ENCODE results near the gene DLGAP1.

The DLGAP1 gene

GRCh38 chr18:3886575-3887322 is 568.4 kb downstream of the DLGAP1 start:
- peak; percentile 22 for DNase-seq

GRCh38 chr18:3885209-3885792 is 569.8 kb downstream of the DLGAP1 start:
- DNase-seq, result no peak

GRCh38 chr18:3879836-3880120 is 575.3 kb downstream of the DLGAP1 start:
- no peak for DNase-seq

- no peak for DNase-seq
These were observed 575.8 kb downstream of the DLGAP1 start for GRCh38 chr18:3879114-3879835.

DNA sequence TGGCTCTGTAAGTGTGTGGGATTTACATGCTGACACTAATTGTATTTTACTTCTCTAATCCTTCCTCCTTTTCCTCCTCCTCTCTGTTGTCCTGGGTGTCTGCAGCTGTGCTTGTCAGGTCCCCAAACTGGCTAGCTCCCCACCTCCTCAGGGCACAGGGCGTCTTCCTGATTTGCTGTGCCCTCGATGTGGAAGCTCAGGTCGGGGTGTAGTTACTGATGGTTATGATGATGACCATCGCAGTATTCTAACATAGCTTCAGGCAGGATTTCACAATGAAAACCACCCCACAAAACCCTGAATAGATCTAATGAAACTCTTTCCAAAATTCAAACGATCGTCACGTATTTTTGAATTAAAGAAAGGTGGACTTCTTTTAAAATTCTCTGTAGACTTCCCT is 576.7 kb downstream of the DLGAP1 start:
- DNase-seq, result no peak

DNA sequence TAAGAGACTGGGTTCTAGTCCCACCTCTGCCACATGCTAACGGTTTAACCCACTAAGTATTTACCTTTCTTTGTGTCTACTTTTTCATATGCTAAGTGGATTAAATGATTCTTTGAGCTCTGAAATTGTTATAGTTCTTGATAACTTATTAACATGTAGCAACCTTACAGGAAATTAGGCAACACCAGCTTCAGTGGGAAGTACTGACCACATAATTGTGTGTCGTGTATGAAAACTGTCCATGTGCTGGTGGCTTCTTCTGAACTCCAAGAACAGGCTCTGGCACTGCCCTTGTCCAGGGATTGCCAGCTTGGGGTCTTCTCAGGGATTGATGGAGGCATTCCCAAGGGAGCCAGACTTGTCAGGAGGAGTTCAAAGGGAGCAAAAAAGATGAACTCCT is 577.4 kb downstream of the DLGAP1 start:
- no peak for DNase-seq

DNA sequence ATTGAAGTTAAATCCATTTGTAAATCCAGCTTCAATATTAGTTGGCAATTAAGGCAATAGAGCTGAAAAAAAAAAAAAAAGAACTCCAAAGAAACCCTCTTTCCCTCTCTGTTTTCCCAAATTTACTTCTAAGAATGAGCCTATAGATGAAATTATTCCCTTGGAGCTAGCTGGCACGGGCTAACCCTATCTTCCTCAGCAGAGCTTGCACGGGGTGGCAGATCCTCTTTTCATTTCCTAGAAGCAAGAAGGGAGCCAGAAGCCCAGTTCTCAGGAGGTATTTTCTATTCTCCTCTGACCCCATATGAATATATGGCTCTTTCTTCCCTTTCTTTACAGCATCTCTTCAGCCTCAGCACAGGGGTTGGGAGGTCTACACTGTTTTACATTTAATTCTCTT is 579.1 kb downstream of the DLGAP1 start:
- DNase-seq, result no peak

DNA sequence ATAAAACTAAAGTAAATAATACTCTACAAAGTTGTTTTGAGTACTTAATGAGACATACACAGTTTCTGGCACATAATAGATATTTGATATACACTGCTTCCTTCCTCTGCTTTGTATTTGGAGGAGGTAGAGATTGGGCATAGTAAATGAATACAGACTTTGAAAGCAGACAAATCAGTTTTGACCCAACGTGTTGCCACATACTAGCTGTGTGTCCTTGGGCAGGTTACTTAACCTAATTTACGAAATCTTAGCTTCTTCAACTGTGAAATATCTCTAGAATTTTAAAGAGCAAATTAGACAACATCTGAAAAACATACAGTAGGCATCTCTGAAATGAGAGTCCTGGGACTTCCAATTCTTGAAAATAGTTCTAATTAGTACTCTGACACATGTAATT is 579.7 kb downstream of the DLGAP1 start:
- DNase-seq, result no peak

- DNase-seq, result no peak
These were observed 580.5 kb downstream of the DLGAP1 start for GRCh38 chr18:3874581-3874980.

- DNase-seq, result no peak
These were observed 581.0 kb downstream of the DLGAP1 start for GRCh38 chr18:3874125-3874524.

DNA sequence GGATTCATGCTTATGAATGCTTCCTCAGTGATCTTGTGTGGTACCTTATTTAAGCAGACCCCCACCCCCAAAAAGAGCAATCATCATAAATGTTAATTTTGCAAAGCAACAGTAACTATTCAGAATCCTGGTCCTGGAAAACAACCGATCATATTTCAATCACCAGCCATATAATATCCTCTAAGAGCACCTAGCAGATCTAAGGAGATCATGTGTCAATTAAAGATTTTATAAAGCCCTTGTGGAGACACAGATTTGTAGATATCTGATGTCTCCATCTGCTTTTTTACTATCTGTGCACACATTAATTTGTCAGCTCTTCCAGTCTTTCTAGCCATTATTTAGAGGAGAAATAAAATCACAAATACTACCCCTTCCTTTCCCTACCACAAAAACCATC is 581.4 kb downstream of the DLGAP1 start:
- no peak for DNase-seq

- no peak for DNase-seq
These were observed 581.9 kb downstream of the DLGAP1 start for GRCh38 chr18:3873211-3873610.

- DNase-seq, result no peak
These were observed 582.5 kb downstream of the DLGAP1 start for GRCh38 chr18:3872641-3873040.

GRCh38 chr18:3871687-3872086 is 583.4 kb downstream of the DLGAP1 start:
- no peak for DNase-seq

GRCh38 chr18:3870914-3871313 is 584.2 kb downstream of the DLGAP1 start:
- DNase-seq, result no peak

- peak; percentile 28 for DNase-seq
These were observed 585.3 kb downstream of the DLGAP1 start for GRCh38 chr18:3869848-3870247.

- DNase-seq, result no peak
These were observed 587.2 kb downstream of the DLGAP1 start for GRCh38 chr18:3867864-3868311.

DNA sequence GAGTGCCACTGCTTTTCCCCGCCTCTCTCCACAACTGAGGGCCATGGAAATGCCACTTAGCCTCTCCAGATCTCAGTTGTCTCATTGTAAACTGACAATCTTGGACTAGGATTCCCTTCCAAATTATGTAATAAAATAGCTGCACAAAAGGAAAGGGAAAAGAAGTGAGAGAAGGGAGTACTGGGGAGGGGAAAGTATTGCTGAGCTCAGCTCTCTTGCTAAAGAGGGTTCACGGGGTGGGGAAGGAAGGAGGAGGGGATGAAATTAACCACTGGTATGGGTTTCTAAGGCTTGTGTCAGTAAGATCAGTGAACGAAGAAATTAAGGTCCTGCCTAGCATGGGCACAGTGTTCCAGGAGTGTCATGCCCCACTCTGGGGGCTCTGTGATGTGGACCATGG is 587.9 kb downstream of the DLGAP1 start:
- no peak for DNase-seq

DNA sequence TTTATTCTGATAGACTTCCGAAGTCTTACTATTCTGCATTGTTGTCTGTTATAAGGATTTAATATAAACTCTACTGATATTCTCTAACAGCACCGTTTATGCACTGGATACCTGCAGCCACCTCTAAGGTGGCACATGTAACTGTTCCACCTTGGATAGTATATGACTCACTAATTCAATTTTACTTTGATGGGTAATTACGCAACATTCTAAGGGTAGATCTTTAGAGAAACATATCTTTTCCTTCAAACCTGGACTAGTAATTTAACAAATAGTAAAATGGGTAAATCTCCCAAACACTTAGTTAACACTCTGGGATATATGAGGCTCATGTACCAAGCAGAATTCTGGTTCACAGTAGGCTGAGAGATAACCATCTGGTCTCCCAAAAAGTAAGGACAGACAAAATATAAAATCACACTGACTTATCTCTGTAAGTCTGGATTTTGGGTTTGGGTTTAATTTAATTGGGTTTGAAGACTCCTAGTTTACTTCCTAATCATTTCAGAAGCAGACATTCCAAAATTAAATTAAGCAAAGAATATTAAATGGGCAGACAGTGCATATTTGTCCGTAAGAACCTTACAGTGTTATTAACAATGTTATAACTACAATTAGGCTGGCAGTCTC is 590.3 kb downstream of the DLGAP1 start:
- no peak for DNase-seq

DNA sequence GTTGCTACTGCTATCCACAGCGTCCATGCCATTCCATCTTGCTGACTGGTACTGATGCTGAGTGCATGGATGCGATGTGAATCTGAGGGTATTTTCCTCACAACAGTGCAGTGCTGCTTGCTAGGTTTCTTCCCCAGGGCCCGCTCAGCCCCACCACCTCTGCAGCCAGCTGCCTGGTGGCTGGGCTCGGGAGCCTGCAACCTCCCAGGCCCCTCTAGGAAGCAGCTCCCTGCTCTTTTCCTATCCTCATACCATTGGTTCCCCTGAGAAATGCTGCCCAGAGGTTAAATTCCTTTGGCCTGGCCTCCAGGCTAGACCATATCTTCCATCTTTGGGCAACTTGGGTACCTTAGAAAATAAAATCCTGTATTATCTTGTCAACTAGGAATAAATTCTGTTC is 591.5 kb downstream of the DLGAP1 start:
- no peak for DNase-seq

GRCh38 chr18:3863006-3863405 is 592.1 kb downstream of the DLGAP1 start:
- DNase-seq, result no peak

DNA sequence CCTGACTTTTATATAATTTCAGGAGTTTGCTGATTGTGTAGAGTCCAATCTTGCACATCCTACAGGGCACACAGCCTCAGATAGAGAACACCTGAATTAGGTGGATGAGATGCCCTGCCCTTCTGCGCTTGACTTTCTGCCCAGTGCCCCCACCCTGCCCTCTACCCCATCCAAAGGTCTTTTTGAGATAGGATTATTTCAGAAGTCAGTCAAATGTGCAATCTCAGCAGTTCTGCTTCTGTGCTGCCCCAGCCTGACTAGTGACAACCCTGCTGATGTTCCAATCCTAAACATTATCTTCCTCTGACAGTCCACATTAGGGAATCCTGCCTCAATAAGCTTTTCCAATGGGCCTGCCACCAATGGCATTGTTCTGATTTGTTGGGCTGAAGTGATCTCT is 593.6 kb downstream of the DLGAP1 start:
- no peak for DNase-seq

- no peak for DNase-seq
These were observed 597.6 kb downstream of the DLGAP1 start for GRCh38 chr18:3857544-3857943.

GRCh38 chr18:3855966-3856365 is 599.1 kb downstream of the DLGAP1 start:
- peak; percentile 18 for DNase-seq
